Osteoblast (primary cell): ENCODE results near the gene ACOX3. TPM values are rescaled to one million over a fixed set of nuclear protein-coding genes. Genes with fewer than 3 reads are reported as not detected.
A peak's percentile ranks its signal among the peaks of the same experiment; 100 is the strongest.

Source experiments
- DNase-seq: peaks from one replicate; pipeline ENCODE4 v3.0.0; 2011; ENCODE audit warnings: low spot score, mixed read lengths; ENCODE audit not compliant: insufficient read length; ENCODE audit errors: missing footprints
- H2AFZ ChIP-seq: 2 replicates; pipeline ENCODE4 v1.6.0; 2011; ENCODE audit warnings: mild to moderate bottlenecking, low read length
- H3K27ac ChIP-seq: 2 replicates; pipeline ENCODE4 v1.5.1; 2011; ENCODE audit warnings: mild to moderate bottlenecking, low read depth, low read length, moderate library complexity
- H3K27me3 ChIP-seq: 2 replicates; pipeline ENCODE4 v1.6.0; 2012; ENCODE audit warnings: mild to moderate bottlenecking, control low read depth, inconsistent platforms, low read length, moderate library complexity; ENCODE audit not compliant: insufficient read depth
- H3K36me3 ChIP-seq: 2 replicates; pipeline ENCODE4 v1.5.1; 2011; ENCODE audit warnings: mild to moderate bottlenecking, low read length, control low read depth, moderate library complexity; ENCODE audit not compliant: insufficient read depth
- H3K4me1 ChIP-seq: 2 replicates; pipeline ENCODE4 v1.5.1; 2011; ENCODE audit warnings: mild to moderate bottlenecking, low read length, control low read depth, moderate library complexity; ENCODE audit not compliant: insufficient read depth
- H3K4me2 ChIP-seq: 2 replicates; pipeline ENCODE4 v1.6.0; 2011; ENCODE audit warnings: mild to moderate bottlenecking, low read length; ENCODE audit not compliant: insufficient read depth
- H3K4me3 ChIP-seq: fragments of 200-600 bp; sonication (generic); 3 replicates; pipeline ENCODE4 v1.5.1; 2012; ENCODE audit warnings: mild to moderate bottlenecking, low read length, inconsistent platforms; ENCODE audit not compliant: insufficient read depth
- H3K79me2 ChIP-seq: 2 replicates; pipeline ENCODE4 v1.6.0; 2012; ENCODE audit warnings: mild to moderate bottlenecking, low read length, control low read depth, inconsistent platforms; ENCODE audit not compliant: insufficient read depth
- H3K9me3 ChIP-seq: 2 replicates; pipeline ENCODE4 v1.5.1; 2011; ENCODE audit warnings: low read depth, low read length, control low read depth
- H4K20me1 ChIP-seq: 2 replicates; pipeline ENCODE4 v1.6.0; 2012; ENCODE audit warnings: mild to moderate bottlenecking, low read length, control low read depth; ENCODE audit not compliant: insufficient read depth
- CTCF ChIP-seq: IDR thresholded peaks from 2 replicates; pipeline ENCODE4 v1.5.1; 2011; ENCODE audit warnings: mild to moderate bottlenecking, low read depth, low read length, moderate library complexity; ENCODE audit errors: extremely low read depth
- total RNA-seq: library from RNA; depleted of rRNA; stranded (reverse); fragments of >200 nt; gene quantifications from 2 replicates; pipeline ENCODE4 v1.2.3, GENCODE V29; 2012

Gene ACOX3
- total RNA-seq, 1 donor = 24.2 TPM

- Histone ChIP-seq H3K27ac (no peak overlapping the region), H3K36me3 (no peaks in the 10 kb centered on the region), H2AFZ (no peak overlapping the region), H3K4me2 (no peak overlapping the region), H3K4me3 (no peak overlapping the region), H3K9me3 (no peaks in the 10 kb centered on the region), H3K4me1 (no peaks in the 10 kb centered on the region), H3K79me2 (no peaks in the 10 kb centered on the region), H3K27me3 (no peaks in the 10 kb centered on the region), H4K20me1 (no peaks in the 10 kb centered on the region)
- DNase-seq = peak; percentile 30
- TF ChIP-seq CTCF = no peak
These were observed 75.2 kb downstream of the ACOX3 start for GRCh38 chr4:8365353-8365752.

GRCh38 chr4:8364848-8365350 lies 75.6 kb downstream of the ACOX3 start:
- Histone ChIP-seq H3K4me2 (no peak overlapping the region), H4K20me1 (no peaks in the 10 kb centered on the region), H3K4me3 (no peak overlapping the region), H3K9me3 (no peaks in the 10 kb centered on the region), H3K79me2 (no peaks in the 10 kb centered on the region), H3K27ac (no peak overlapping the region), H3K27me3 (no peaks in the 10 kb centered on the region), H2AFZ (no peak overlapping the region), H3K4me1 (no peaks in the 10 kb centered on the region), H3K36me3 (no peaks in the 10 kb centered on the region)
- peak; percentile 67 for DNase-seq
- no peak for TF ChIP-seq CTCF

GRCh38 chr4:8364141-8364540 lies 76.4 kb downstream of the ACOX3 start:
- no peak for TF ChIP-seq CTCF
- Histone ChIP-seq H3K27me3 (no peaks in the 10 kb centered on the region), H3K79me2 (no peaks in the 10 kb centered on the region), H3K27ac (no peak overlapping the region), H4K20me1 (no peaks in the 10 kb centered on the region), H3K4me1 (no peaks in the 10 kb centered on the region), H3K4me3 (no peak overlapping the region), H3K4me2 (no peak overlapping the region), H2AFZ (no peak overlapping the region), H3K9me3 (no peaks in the 10 kb centered on the region), H3K36me3 (no peaks in the 10 kb centered on the region)
- DNase-seq = peak; percentile 11

- no peak for DNase-seq
- no peak overlapping the region for H3K4me3 ChIP-seq
- H2AFZ ChIP-seq = no peak overlapping the region
- no peaks in the 10 kb centered on the region for H3K9me3 ChIP-seq
- H3K27me3 ChIP-seq = peaks cover 3% of the 10 kb centered on the region
- no peaks in the 10 kb centered on the region for H3K4me1 ChIP-seq
- no peaks in the 10 kb centered on the region for H3K36me3 ChIP-seq
- no peak for TF ChIP-seq CTCF
- H3K27ac ChIP-seq = no peak overlapping the region
- no peaks in the 10 kb centered on the region for H4K20me1 ChIP-seq
- no peak overlapping the region for H3K4me2 ChIP-seq
- no peaks in the 10 kb centered on the region for H3K79me2 ChIP-seq
These were observed 78.0 kb downstream of the ACOX3 start for GRCh38 chr4:8362483-8362882.
